Aorta (tissue), 5 donors: ENCODE measurements around the gene FBXL19. TPM values are rescaled to one million over a fixed set of nuclear protein-coding genes. Genes with fewer than 3 reads are reported as not detected.

Experiments used
- ATAC-seq: fragments of 200-7000 bp; cut with Tn5 transposase; one replicate; pipeline ENCODE4 v1.9.1; 2022; ENCODE audit warnings: moderate library complexity; ENCODE audit not compliant: low FRiP score
- DNase-seq, 2 donors: peaks; one replicate each; pipeline ENCODE4 v3.0.0-alpha.2; 2020
- H3K27ac ChIP-seq, 2 donors: one replicate each; pipeline ENCODE4 v1.5.1; 2013; ENCODE audit warnings: low read length in 2 of 2, mild to moderate bottlenecking in 2 of 2, moderate library complexity in 2 of 2, control low read depth in 1 of 2, inconsistent platforms in 1 of 2, low read depth in 1 of 2
- H3K27me3 ChIP-seq, 2 donors: one replicate each; pipeline ENCODE4 v1.6.1; 2013; ENCODE audit warnings: control low read depth in 1 of 2, low read length in 1 of 2, mild to moderate bottlenecking in 1 of 2, moderate library complexity in 1 of 2; ENCODE audit not compliant: insufficient read depth in 2 of 2, control insufficient read depth in 1 of 2
- H3K36me3 ChIP-seq, 2 donors: one replicate each; pipeline ENCODE4 v1.6.1; 2013; ENCODE audit warnings: control low read depth in 1 of 2, low read length in 1 of 2, mild to moderate bottlenecking in 1 of 2; ENCODE audit not compliant: insufficient read depth in 2 of 2, control insufficient read depth in 1 of 2
- H3K4me1 ChIP-seq, 2 donors: one replicate each; pipeline ENCODE4 v1.6.1; 2013; ENCODE audit warnings: low read length in 2 of 2, control low read depth in 1 of 2, mild to moderate bottlenecking in 1 of 2, moderate library complexity in 1 of 2; ENCODE audit not compliant: insufficient read depth in 2 of 2, control insufficient read depth in 1 of 2
- H3K4me3 ChIP-seq, 2 donors: one replicate each; pipeline ENCODE4 v1.5.1; 2013; ENCODE audit warnings: low read length in 2 of 2, control low read depth in 1 of 2, mild to moderate bottlenecking in 1 of 2
- H3K9me3 ChIP-seq: one replicate; pipeline ENCODE4 v1.6.1; 2013; ENCODE audit warnings: mild to moderate bottlenecking, low read length; ENCODE audit not compliant: control insufficient read depth
- WGBS, 2 donors: extraction: QIAGEN DNeasy Blood & Tissue Kit; methylation state at CpG; one replicate each; pipeline ENCODE4 v1.1.7; 2013; 5-methylcytosine and 5-hydroxymethylcytosine counted together
- intact Hi-C, 2 donors: fragments of 100-400 bp; cut with DNase I; formaldehyde crosslinking; loops; one replicate each; pipeline versions ENCODE4 v1.14.2 to v1.15.0; 2022
- polyA plus RNA-seq, 2 donors: library from polyadenylated mRNA; stranded (reverse); fragments of 200-250 nt; gene quantifications; one replicate each; pipeline ENCODE4 v1.2.3, GENCODE V29; 2013
- total RNA-seq, 2 donors: library from RNA; stranded (reverse); fragmentation: NEBNext Ultra II Directional; extraction: Animal tissue kit (Norgen Biotek cat#: 25700); gene quantifications; one replicate each; pipeline ENCODE4 v1.2.1, GENCODE V29; 2021
- donor health status: healthy with polysubstance abuse.
- donor health status: Bipolar disorder and iron deficiency.
- donor health status: DM: no; HTN: no; CAD: no.
- donor health status: DM: no; HTN: no; CAD: no.
- donor health status: DM: yes; HTN: yes; CAD: no.

FBXL19 gene
- total and polyA plus RNA-seq, 4 donors, result 4.3 to 22.7 (median 13.1) TPM

DNA sequence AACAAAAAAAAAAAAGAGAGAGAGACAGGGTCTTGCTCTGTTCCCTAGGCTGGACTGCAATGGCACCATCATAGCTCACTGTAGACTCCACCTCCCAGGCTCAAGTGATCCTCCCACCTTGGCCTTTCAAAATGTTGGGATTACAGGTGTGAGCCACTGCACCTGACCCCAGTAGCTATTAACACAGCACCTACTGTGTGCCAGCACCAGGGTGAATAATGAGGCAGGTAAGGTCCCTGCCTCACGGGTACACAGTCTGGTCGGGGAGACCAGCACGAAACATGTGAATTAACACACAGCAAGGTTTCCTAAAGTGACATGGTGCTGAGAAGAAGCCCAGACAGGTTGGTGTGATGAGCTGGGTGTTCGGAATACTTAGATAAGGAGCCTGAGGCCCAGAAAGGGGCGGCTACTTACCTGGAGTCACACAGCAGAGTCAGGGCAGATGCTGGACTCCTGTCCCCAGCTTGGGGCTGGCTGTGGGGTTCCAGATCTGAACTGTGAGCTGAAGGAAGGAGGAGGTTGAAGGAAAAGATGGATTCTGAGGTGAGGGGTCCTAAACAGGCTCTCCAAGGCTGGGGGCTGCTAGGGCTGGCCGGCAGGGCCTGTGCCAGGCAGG is 10.5 kb upstream of the FBXL19 start:
- H3K36me3 ChIP-seq, result no peaks in the 10 kb centered on the region
- no peaks in the 10 kb centered on the region for H3K27me3 ChIP-seq
- DNase-seq (no peak), ATAC-seq (no peak)
- no peaks in the 10 kb centered on the region for H3K4me1 ChIP-seq
- no peak overlapping the region for H3K4me3 ChIP-seq
- no peak overlapping the region for H3K27ac ChIP-seq
- WGBS, 2 donors, result 89 to 92% methylated on average over 6 of the region's 6 CpGs
- intact Hi-C loops, result no loop called here
- no peaks in the 10 kb centered on the region for H3K9me3 ChIP-seq

DNA sequence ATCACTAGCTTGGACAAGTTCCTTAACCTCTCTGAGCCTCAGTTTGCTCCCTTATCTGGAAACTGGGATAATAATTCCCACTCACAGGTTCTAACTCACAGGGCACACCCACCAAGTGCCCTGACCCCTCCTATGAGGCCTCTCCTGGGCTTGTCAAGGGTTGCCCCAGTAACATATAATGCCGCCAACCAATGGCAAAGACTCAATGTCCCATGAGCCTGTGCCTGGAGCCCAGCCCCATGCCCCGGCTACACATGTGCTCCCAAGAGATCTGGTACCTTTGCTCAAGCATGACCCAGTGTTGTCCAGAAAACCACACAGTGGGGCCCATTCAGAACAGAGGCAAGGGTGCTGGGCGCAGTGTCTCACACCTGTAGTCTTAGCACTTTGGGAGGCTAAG is 8.5 kb upstream of the FBXL19 start:
- Histone ChIP-seq H3K36me3 (no peaks in the 10 kb centered on the region), H3K9me3 (no peaks in the 10 kb centered on the region), H3K4me3 (no peak overlapping the region), H3K27ac (no peak overlapping the region), H3K4me1 (no peaks in the 10 kb centered on the region), H3K27me3 (no peaks in the 10 kb centered on the region)
- intact Hi-C loops, result no loop called here
- DNase-seq (no peak), ATAC-seq (no peak)
- WGBS, 2 donors, result 92 to 94% methylated on average over 3 of the region's 3 CpGs

GRCh38 chr16:30918614-30919013 is 4.8 kb upstream of the FBXL19 start:
- no peaks in the 10 kb centered on the region for H3K9me3 ChIP-seq
- intact Hi-C loops, result no loop called here
- peaks cover 0 to 1% of the 10 kb centered on the region in 2 donors for H3K4me1 ChIP-seq
- no peaks in the 10 kb centered on the region for H3K27me3 ChIP-seq
- WGBS, 2 donors, result 88 to 91% methylated on average over 1 of the region's 1 CpG
- ATAC-seq (no peak), DNase-seq (no peak)
- no peak overlapping the region for H3K27ac ChIP-seq
- H3K36me3 ChIP-seq, result no peaks in the 10 kb centered on the region
- no peak overlapping the region for H3K4me3 ChIP-seq

DNA sequence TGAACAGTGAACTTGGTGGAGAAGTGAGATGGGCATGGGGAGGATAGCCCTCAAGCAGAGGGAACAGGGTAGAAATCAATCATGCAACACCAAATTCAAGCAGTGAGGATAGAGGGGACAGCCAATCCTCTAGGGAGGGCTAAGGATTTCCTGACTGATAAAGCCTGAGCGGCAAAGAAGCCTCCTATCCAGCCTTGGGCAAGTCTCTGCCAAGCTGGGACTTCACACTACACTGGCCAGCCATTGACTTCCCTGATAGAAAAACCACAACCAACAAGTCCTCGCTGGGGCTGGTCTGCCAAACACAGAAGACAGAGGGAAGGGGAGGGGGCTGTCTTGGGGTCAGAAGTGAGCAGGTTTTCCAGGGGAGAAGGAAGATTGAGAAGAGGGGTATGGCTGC is 2.5 kb upstream of the FBXL19 start:
- WGBS, 2 donors, result 37 to 63% methylated on average over 2 of the region's 2 CpGs
- H3K4me3 ChIP-seq, result no peak overlapping the region
- ATAC-seq, result no peak
- peaks cover 0 to 1% of the 10 kb centered on the region in 2 donors for H3K4me1 ChIP-seq
- H3K9me3 ChIP-seq, result no peaks in the 10 kb centered on the region
- no peaks in the 10 kb centered on the region for H3K27me3 ChIP-seq
- intact Hi-C loops, result loop anchor here (1.0 to 2.0 kb wide), 3 partner anchors 46 to 77 kb away; no protein-coding TSS in a partner anchor
- no peaks in the 10 kb centered on the region for H3K36me3 ChIP-seq
- peak overlapping the region in 1 of 2 donors; percentile 42 for H3K27ac ChIP-seq
- DNase-seq, result no peak

DNA sequence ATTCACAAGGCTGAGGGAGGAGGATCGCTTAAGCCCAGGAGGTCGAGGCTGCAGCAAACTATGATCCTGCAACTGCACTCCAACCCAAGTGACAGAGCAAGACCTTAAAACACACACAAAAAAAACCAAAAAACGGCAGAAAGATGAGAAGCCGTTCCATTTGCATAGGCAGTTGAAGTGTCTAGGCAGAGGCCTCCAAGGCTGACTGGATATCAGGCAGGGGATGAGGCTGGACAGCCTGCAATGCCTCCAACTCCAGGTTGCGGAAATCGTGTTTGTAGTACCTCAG is 2.0 kb upstream of the FBXL19 start:
- intact Hi-C loops, result loop anchor here (1.0 to 2.0 kb wide), 3 partner anchors 46 to 77 kb away; no protein-coding TSS in a partner anchor
- Histone ChIP-seq H3K4me1 (peaks cover 0 to 1% of the 10 kb centered on the region in 2 donors), H3K9me3 (no peaks in the 10 kb centered on the region), H3K27ac (peak overlapping the region in 1 of 2 donors; percentile 52), H3K4me3 (no peak overlapping the region), H3K27me3 (no peaks in the 10 kb centered on the region), H3K36me3 (no peaks in the 10 kb centered on the region)
- DNase-seq, result no peak
- ATAC-seq, result no peak
- WGBS, 2 donors, result 18 to 19% methylated on average over 6 of the region's 6 CpGs

DNA sequence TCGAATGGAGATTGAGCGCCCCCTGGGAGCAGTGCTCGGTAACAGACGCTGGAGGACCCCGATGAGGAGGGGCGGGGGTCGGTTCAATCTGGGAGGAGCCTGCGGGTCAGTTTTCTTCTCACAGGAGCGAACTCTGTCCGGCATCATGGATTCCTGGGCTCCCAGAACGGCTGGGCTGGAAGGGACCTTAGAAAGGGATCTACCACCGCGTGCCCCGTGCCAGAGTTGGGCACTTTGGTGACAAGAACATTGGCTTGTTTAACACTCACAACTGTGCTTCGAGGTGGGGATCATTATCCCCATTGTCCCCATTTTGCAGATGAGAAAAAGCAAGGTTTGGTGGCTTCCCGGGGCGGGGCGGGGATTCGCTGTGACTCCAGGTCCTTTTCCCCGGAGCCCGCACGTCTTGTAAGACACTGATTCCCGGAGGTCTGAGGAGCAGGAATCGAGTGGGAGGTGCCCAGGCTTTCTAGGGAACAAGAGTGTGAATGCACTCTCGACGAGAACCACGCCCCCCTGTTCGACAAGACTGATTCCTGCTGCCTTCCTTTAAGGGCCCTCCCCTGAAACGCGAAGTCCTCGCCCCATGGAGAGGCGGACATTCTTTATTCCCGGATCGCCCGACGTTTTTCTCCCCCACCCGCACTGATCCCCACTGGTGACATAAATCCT is 1.5 kb upstream of the FBXL19 start:
- ATAC-seq (peak; percentile 68), DNase-seq (peak; percentile 95 to 97)
- Histone ChIP-seq H3K36me3 (no peaks in the 10 kb centered on the region), H3K27ac (peak overlapping the region in 1 of 2 donors; percentile 63), H3K27me3 (no peaks in the 10 kb centered on the region), H3K4me3 (peak overlapping the region; percentile 13 to 45), H3K4me1 (peaks cover 0 to 1% of the 10 kb centered on the region in 2 donors), H3K9me3 (no peaks in the 10 kb centered on the region)
- 0 to 1% methylated on average over 37 of the region's 37 CpGs for WGBS, 2 donors
- intact Hi-C loops, result loop anchor here (1.0 to 2.0 kb wide), 5 partner anchors 26 to 263 kb away; partner anchors contain the start of genes CTF1 (in 1 of the 2) and FBRS (in 1 of the 2)

GRCh38 chr16:30922420-30922959 is 882 bp upstream of the FBXL19 start:
- H3K27ac ChIP-seq, result peak overlapping the region in 1 of 2 donors; percentile 93
- ATAC-seq (peak; percentile 95), DNase-seq (peak; percentile 100)
- H3K9me3 ChIP-seq, result no peaks in the 10 kb centered on the region
- intact Hi-C loops, result loop anchor here in 1 of 2 donors (1.0 to 2.0 kb wide), 2 partner anchors 26 to 264 kb away; partner anchors contain the start of genes CTF1 and FBRS
- WGBS, 2 donors, result 0% methylated on average over 42 of the region's 42 CpGs
- peak overlapping the region; percentile 13 to 33 for H3K4me3 ChIP-seq
- H3K4me1 ChIP-seq, result peaks cover 0 to 1% of the 10 kb centered on the region in 2 donors
- H3K27me3 ChIP-seq, result no peaks in the 10 kb centered on the region
- H3K36me3 ChIP-seq, result no peaks in the 10 kb centered on the region

GRCh38 chr16:30922960-30923535 is 324 bp upstream of the FBXL19 start:
- H3K27me3 ChIP-seq, result no peaks in the 10 kb centered on the region
- peak; percentile 100 for DNase-seq
- peaks cover 0 to 1% of the 10 kb centered on the region in 2 donors for H3K4me1 ChIP-seq
- ATAC-seq, result peak; percentile 93
- peak overlapping the region in 1 of 2 donors; percentile 93 for H3K27ac ChIP-seq
- intact Hi-C loops, result loop anchor here in 1 of 2 donors (1.0 to 2.0 kb wide), 2 partner anchors 27 to 264 kb away; partner anchors contain the start of genes CTF1 and FBRS
- H3K4me3 ChIP-seq, result peak overlapping the region; percentile 49 to 90
- H3K9me3 ChIP-seq, result no peaks in the 10 kb centered on the region
- no peaks in the 10 kb centered on the region for H3K36me3 ChIP-seq
- WGBS, 2 donors, result 0% methylated on average over 29 to 33 of the region's 33 CpGs
